HepG2 (cell line): ENCODE data around the gene CIAO3. TPM values are rescaled to one million over a fixed set of nuclear protein-coding genes. Genes with fewer than 3 reads are reported as not detected.

ENCODE experiments used
- DRAP1 ChIP-seq: IDR thresholded peaks from 2 replicates; pipeline ENCODE4 v1.6.1; 2016; ENCODE audit warnings: missing genetic modification reagents, missing compliant biosample characterization
- EZH2 ChIP-seq: conservative IDR thresholded peaks from 2 replicates; pipeline ENCODE4 v1.6.1; 2012; ENCODE audit warnings: mild to moderate bottlenecking, low read depth, low read length, moderate library complexity
- HOXA3 ChIP-seq: sonication (generic); formaldehyde crosslinking; IDR thresholded peaks from 2 replicates; pipeline ENCODE4 v1.5.0; 2020; ENCODE audit warnings: missing genetic modification reagents
- HOXA5 ChIP-seq: sonication (generic); formaldehyde crosslinking; IDR thresholded peaks from 2 replicates; pipeline ENCODE4 v1.4.0; 2020; ENCODE audit warnings: missing genetic modification reagents
- STAG1 ChIP-seq: sonication (generic); formaldehyde crosslinking; IDR thresholded peaks from 2 replicates; pipeline ENCODE4 v1.4.0; 2020; ENCODE audit warnings: missing genetic modification reagents
- TEAD3 ChIP-seq: optimal IDR thresholded peaks from 2 replicates; pipeline ENCODE3; 2016; ENCODE audit warnings: borderline replicate concordance
- TERF1 ChIP-seq: sonication (generic); formaldehyde crosslinking; IDR thresholded peaks from 2 replicates; pipeline ENCODE4 v1.8.0; 2022; ENCODE audit warnings: mild to moderate bottlenecking, missing genetic modification reagents, moderate library complexity
- ZBTB10 ChIP-seq: sonication (generic); formaldehyde crosslinking; IDR thresholded peaks from 2 replicates; pipeline ENCODE4 v1.4.0; 2020; ENCODE audit warnings: missing genetic modification reagents, borderline replicate concordance
- ZNF563 ChIP-seq: sonication (generic); formaldehyde crosslinking; IDR thresholded peaks from 2 replicates; pipeline ENCODE4 v1.8.0; 2022; ENCODE audit warnings: mild to moderate bottlenecking, moderate library complexity, missing genetic modification reagents
- ZNF772 ChIP-seq: sonication (generic); formaldehyde crosslinking; IDR thresholded peaks from 2 replicates; pipeline ENCODE4 v1.5.0; 2020; ENCODE audit warnings: mild to moderate bottlenecking, missing genetic modification reagents
- ZNF780A ChIP-seq: sonication (generic); formaldehyde crosslinking; IDR thresholded peaks from 2 replicates; pipeline ENCODE4 v1.8.0; 2022; ENCODE audit warnings: mild to moderate bottlenecking, missing genetic modification reagents, moderate library complexity
- polyA plus RNA-seq, 8 experiments: library from polyadenylated mRNA; depleted of rRNA in 3 of 8; stranded (reverse) in 7 of 8; unstranded in 1 of 8; fragments of >200 nt; fragmentation: Illumina TruSeq in 4 of 8; extraction: Trizol in 4 of 8; gene quantifications; 2 replicates each; pipeline versions ENCODE4 v1.2.1 to v1.2.3, GENCODE V29; 2011 to 2016; ENCODE audit warnings: low read depth in 4 of 8, missing spikeins in 1 of 8, mixed read lengths in 1 of 8; ENCODE audit not compliant: insufficient read depth in 1 of 8
- total RNA-seq, 5 experiments: library from RNA; depleted of rRNA; stranded (reverse); fragments of >200 nt; fragmentation: Illumina TruSeq; extraction: Trizol; gene quantifications; 2 replicates each; pipeline ENCODE4 v1.2.3, GENCODE V29; 2016; ENCODE audit warnings: low read depth in 1 of 5
- TF ChIP-seq, protein P1 (sequence below): sonication (generic); formaldehyde crosslinking; IDR thresholded peaks from 2 replicates; pipeline ENCODE4 v1.4.0; 2020; ENCODE audit warnings: missing genetic modification reagents
- TF ChIP-seq, protein P2 (sequence below): sonication (generic); formaldehyde crosslinking; IDR thresholded peaks from 2 replicates; pipeline ENCODE4 v1.8.0; 2022; ENCODE audit warnings: missing genetic modification reagents, mild to moderate bottlenecking, borderline replicate concordance
- TF ChIP-seq, protein P3 (sequence below): fragments of 450-650 bp; IDR thresholded peaks from 2 replicates; pipeline ENCODE4 v1.6.1; 2017; ENCODE audit warnings: mild to moderate bottlenecking
- TF ChIP-seq, protein P4 (sequence below): sonication (generic); formaldehyde crosslinking; IDR thresholded peaks from 2 replicates; pipeline ENCODE4 v1.4.0; 2020; ENCODE audit warnings: missing genetic modification reagents, low read depth, mild to moderate bottlenecking, borderline replicate concordance
- TF ChIP-seq, protein P5 (sequence below): IDR thresholded peaks from 2 replicates; pipeline ENCODE4 v1.6.1; 2016; ENCODE audit warnings: missing compliant biosample characterization, missing genetic modification reagents, borderline replicate concordance

Gene CIAO3
- total and polyA plus RNA-seq, 2 of the 13 experiments (the other 11 are each of a cell fraction or from before 2014, with no cell fraction given): 21.7 to 25.0 TPM

DNA sequence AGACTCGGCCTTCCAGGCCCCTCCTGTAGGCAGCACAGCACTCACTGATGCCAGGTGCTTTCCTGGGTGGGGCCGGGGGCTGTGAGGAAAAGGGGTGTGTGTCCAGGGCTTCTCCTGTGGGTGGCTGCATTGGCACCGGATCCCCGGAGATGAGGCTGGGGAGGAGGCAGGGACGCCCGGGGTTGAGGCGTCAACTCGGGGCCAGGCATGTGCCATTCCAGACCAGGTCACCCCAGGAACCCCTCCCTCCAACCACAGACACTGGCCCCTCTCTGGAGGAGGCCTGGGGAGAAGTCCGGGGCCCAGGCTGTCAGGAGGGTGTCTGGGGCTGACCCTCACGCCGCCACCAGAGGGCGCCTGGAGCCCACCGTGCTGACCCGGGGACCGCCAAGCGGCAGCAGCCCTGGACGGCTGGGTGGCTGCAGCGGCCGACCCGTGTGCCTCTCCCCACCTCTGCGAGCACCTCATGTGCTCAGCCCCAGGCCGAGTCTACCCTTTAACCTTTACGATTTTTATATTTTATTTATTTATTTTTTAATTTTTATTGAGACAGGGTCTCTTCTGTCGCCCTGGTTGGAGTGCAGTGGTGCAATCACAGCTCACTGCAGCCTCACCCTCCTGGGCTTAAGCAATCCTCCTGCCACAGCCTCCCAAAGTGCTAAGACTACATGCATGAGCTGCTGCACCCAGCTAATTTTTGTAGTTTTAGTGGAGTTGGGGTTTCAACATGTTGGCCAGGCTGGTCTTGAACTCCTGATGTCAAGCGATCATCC lies 29.1 kb downstream of the CIAO3 start (continued):
- TF ChIP-seq, protein P1, sequence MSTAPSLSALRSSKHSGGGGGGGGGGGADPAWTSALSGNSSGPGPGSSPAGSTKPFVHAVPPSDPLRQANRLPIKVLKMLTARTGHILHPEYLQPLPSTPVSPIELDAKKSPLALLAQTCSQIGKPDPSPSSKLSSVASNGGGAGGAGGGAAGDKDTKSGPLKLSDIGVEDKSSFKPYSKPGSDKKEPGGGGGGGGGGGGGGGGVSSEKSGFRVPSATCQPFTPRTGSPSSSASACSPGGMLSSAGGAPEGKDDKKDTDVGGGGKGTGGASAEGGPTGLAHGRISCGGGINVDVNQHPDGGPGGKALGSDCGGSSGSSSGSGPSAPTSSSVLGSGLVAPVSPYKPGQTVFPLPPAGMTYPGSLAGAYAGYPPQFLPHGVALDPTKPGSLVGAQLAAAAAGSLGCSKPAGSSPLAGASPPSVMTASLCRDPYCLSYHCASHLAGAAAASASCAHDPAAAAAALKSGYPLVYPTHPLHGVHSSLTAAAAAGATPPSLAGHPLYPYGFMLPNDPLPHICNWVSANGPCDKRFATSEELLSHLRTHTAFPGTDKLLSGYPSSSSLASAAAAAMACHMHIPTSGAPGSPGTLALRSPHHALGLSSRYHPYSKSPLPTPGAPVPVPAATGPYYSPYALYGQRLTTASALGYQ: no peak
- TF ChIP-seq TEAD3 (CRISPR knock-in tag) (no peak), ZNF563 (CRISPR knock-in tag) (no peak), TERF1 (no peak), HOXA3 (no peak), DRAP1 (CRISPR knock-in tag) (no peak), EZH2 (no peak), STAG1 (CRISPR knock-in tag) (peak; percentile 96), ZNF772 (CRISPR knock-in tag) (no peak), ZNF780A (CRISPR knock-in tag) (no peak), HOXA5 (CRISPR knock-in tag) (no peak), ZBTB10 (CRISPR knock-in tag) (no peak)
- TF ChIP-seq, protein P2, sequence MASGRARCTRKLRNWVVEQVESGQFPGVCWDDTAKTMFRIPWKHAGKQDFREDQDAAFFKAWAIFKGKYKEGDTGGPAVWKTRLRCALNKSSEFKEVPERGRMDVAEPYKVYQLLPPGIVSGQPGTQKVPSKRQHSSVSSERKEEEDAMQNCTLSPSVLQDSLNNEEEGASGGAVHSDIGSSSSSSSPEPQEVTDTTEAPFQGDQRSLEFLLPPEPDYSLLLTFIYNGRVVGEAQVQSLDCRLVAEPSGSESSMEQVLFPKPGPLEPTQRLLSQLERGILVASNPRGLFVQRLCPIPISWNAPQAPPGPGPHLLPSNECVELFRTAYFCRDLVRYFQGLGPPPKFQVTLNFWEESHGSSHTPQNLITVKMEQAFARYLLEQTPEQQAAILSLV (CRISPR knock-in tag): no peak
- TF ChIP-seq, protein P3, sequence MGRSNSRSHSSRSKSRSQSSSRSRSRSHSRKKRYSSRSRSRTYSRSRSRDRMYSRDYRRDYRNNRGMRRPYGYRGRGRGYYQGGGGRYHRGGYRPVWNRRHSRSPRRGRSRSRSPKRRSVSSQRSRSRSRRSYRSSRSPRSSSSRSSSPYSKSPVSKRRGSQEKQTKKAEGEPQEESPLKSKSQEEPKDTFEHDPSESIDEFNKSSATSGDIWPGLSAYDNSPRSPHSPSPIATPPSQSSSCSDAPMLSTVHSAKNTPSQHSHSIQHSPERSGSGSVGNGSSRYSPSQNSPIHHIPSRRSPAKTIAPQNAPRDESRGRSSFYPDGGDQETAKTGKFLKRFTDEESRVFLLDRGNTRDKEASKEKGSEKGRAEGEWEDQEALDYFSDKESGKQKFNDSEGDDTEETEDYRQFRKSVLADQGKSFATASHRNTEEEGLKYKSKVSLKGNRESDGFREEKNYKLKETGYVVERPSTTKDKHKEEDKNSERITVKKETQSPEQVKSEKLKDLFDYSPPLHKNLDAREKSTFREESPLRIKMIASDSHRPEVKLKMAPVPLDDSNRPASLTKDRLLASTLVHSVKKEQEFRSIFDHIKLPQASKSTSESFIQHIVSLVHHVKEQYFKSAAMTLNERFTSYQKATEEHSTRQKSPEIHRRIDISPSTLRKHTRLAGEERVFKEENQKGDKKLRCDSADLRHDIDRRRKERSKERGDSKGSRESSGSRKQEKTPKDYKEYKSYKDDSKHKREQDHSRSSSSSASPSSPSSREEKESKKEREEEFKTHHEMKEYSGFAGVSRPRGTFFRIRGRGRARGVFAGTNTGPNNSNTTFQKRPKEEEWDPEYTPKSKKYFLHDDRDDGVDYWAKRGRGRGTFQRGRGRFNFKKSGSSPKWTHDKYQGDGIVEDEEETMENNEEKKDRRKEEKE: no peak
- TF ChIP-seq, protein P4, sequence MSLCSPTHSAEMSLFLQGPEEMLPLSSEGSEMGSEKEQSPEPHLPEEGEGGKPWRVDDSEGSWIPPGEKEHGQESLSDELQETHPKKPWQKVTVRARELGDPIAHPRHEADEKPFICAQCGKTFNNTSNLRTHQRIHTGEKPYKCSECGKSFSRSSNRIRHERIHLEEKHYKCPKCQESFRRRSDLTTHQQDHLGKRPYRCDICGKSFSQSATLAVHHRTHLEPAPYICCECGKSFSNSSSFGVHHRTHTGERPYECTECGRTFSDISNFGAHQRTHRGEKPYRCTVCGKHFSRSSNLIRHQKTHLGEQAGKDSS (CRISPR knock-in tag): peak; percentile 52; the same call in 1 of the 2 replicates
- TF ChIP-seq, protein P5, sequence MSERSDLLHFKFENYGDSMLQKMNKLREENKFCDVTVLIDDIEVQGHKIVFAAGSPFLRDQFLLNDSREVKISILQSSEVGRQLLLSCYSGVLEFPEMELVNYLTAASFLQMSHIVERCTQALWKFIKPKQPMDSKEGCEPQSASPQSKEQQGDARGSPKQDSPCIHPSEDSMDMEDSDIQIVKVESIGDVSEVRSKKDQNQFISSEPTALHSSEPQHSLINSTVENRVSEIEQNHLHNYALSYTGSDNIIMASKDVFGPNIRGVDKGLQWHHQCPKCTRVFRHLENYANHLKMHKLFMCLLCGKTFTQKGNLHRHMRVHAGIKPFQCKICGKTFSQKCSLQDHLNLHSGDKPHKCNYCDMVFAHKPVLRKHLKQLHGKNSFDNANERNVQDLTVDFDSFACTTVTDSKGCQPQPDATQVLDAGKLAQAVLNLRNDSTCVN (CRISPR knock-in tag): no peak
